ENCODE data around the gene NDUFV1.
"Not testable (repeated sequence)": the region's sequence is repeated elsewhere in the genome, so short reads cannot be mapped to it uniquely, and the experiment has no call there.

The NDUFV1 gene

DNA sequence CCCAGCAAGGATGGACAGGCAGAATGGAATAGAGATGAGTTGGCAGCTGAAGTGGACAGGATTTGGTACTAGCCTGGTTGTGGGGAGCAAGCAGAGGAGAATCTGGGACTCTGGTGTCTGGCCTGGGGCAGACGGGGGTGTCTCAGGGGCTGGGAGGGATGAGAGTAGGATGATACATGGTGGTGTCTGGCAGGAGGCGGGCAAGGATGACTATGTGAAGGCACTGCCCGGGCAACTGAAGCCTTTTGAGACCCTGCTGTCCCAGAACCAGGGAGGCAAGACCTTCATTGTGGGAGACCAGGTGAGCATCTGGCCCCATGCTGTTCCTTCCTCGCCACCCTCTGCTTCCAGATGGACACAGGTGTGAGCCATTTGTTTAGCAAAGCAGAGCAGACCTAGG is 20.8 kb upstream of the NDUFV1 start:
- Histone ChIP-seq H2AFZ (ENCODE audit: low read length) (no peak overlapping the region), H3K9me3 (replicated peaks; ENCODE audit: insufficient read depth, low read length) (no peaks in the 10 kb centered on the region), H3K4me1 (ENCODE audit: low read length) (peaks cover 43% of the 10 kb centered on the region), H4K20me1 (ENCODE audit: insufficient read depth, low read length) (peaks cover 3% of the 10 kb centered on the region; the same call in 1 of the 2 replicates), H3K4me3 (ENCODE audit: low read length) (no peak overlapping the region), H3F3A (ENCODE audit: insufficient read depth, low read length) (peaks cover 44% of the 10 kb centered on the region), H3K27me3 (replicated peaks; ENCODE audit: insufficient read depth, low read length) (no peaks in the 10 kb centered on the region), H3K79me2 (ENCODE audit: low read length) (peaks cover 24% of the 10 kb centered on the region), H3K27ac (ENCODE audit: low read length) (peak overlapping the region; percentile 68; the same call in 1 of the 2 replicates), H3K9me2 (replicated peaks; ENCODE audit: insufficient read depth, low read length) (no peaks in the 10 kb centered on the region), H3K9ac (ENCODE audit: low read length) (no peak overlapping the region), H3K4me2 (ENCODE audit: low read depth, low read length) (0 out of 2 replicates have a peak overlapping the region, but pooled peaks have one; percentile 95), H3K36me3 (replicated peaks; ENCODE audit: insufficient read depth, low read length) (peaks cover 8% of the 10 kb centered on the region; the same call in 1 of the 2 replicates)
- TF ChIP-seq EZH2phosphoT487 (IDR thresholded peaks at IDR 0.05; ENCODE audit: low read length) (no peak), EZH2 (optimal IDR thresholded peaks at IDR 0.05; ENCODE audit: low read depth, low read length) (no peak)
- TF ChIP-seq, protein P1, sequence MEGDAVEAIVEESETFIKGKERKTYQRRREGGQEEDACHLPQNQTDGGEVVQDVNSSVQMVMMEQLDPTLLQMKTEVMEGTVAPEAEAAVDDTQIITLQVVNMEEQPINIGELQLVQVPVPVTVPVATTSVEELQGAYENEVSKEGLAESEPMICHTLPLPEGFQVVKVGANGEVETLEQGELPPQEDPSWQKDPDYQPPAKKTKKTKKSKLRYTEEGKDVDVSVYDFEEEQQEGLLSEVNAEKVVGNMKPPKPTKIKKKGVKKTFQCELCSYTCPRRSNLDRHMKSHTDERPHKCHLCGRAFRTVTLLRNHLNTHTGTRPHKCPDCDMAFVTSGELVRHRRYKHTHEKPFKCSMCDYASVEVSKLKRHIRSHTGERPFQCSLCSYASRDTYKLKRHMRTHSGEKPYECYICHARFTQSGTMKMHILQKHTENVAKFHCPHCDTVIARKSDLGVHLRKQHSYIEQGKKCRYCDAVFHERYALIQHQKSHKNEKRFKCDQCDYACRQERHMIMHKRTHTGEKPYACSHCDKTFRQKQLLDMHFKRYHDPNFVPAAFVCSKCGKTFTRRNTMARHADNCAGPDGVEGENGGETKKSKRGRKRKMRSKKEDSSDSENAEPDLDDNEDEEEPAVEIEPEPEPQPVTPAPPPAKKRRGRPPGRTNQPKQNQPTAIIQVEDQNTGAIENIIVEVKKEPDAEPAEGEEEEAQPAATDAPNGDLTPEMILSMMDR (IDR thresholded peaks at IDR 0.05; ENCODE audit: low read length): no peak
- DNase-seq: no peak

DNA sequence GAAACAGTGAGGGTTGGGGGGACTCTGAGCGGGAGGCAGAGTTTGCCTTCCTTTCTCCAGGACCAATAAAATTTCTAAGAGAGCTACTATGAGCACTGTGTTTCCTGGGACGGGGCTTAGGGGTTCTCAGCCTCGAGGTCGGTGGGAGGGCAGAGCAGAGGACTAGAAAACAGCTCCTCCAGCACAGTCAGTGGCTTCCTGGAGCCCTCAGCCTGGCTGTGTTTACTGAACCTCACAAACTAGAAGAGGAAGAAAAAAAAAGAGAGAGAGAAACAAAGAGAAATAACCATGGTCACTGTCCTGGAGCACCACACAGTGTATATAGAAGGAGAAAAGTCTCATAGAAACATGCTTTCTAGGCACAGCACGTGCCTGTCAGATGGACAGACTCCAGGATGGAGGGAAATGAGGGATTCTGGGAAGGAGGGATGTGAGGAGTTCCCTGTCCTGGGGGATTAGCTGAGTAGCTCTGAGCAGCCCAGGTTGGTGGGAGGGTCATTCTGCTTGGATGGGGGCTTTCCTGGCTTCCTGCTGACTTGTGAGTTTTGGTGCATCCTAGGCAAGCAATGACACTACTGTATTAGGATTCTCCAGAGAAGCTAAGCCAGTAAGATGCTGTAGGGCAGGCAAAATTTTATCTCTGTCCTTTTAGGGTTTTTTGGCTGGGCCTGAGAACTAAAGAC is 20.0 kb upstream of the NDUFV1 start:
- H3K27ac ChIP-seq (ENCODE audit: low read length): peak overlapping the region; percentile 68; the same call in 1 of the 2 replicates
- no peak for DNase-seq
- no peaks in the 10 kb centered on the region for H3K9me3 ChIP-seq (replicated peaks; ENCODE audit: insufficient read depth, low read length)
- no peak for TF ChIP-seq EZH2phosphoT487 (IDR thresholded peaks at IDR 0.05; ENCODE audit: low read length)
- TF ChIP-seq, protein P1 (IDR thresholded peaks at IDR 0.05; ENCODE audit: low read length): no peak
- no peak for TF ChIP-seq EZH2 (optimal IDR thresholded peaks at IDR 0.05; ENCODE audit: low read depth, low read length)
- H3K4me2 ChIP-seq (ENCODE audit: low read depth, low read length): peak overlapping the region; percentile 49; the same call in 1 of the 2 replicates
- no peaks in the 10 kb centered on the region for H3K9me2 ChIP-seq (replicated peaks; ENCODE audit: insufficient read depth, low read length)
- H3K79me2 ChIP-seq (ENCODE audit: low read length): peaks cover 24% of the 10 kb centered on the region
- peaks cover 44% of the 10 kb centered on the region for H3F3A ChIP-seq (ENCODE audit: insufficient read depth, low read length)
- no peak overlapping the region for H2AFZ ChIP-seq (ENCODE audit: low read length)
- peaks cover 3% of the 10 kb centered on the region; the same call in 1 of the 2 replicates for H4K20me1 ChIP-seq (ENCODE audit: insufficient read depth, low read length)
- H3K9ac ChIP-seq (ENCODE audit: low read length): no peak overlapping the region
- no peaks in the 10 kb centered on the region for H3K27me3 ChIP-seq (replicated peaks; ENCODE audit: insufficient read depth, low read length)
- peaks cover 8% of the 10 kb centered on the region; the same call in 1 of the 2 replicates for H3K36me3 ChIP-seq (replicated peaks; ENCODE audit: insufficient read depth, low read length)
- H3K4me3 ChIP-seq (ENCODE audit: low read length): no peak overlapping the region
- H3K4me1 ChIP-seq (ENCODE audit: low read length): peaks cover 43% of the 10 kb centered on the region

DNA sequence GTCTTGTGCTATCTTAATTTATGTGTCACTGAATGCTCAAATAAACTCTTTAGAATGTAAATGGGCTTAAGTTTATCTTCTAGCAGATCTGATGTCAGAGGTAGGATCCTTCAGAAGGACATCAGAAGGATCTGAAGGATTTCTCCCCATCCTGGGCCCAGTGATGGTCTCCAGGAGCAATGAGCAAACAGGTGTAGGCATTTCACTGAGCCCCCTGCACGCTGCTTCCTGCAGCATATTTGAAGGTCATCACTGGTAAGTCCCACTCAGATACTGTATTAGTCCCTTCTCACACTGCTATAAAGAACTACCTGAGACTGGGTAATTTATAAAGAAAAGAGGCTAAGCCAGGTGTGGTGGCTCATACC is 18.6 kb upstream of the NDUFV1 start:
- Histone ChIP-seq H2AFZ (ENCODE audit: low read length) (no peak overlapping the region), H3K27me3 (replicated peaks; ENCODE audit: insufficient read depth, low read length) (no peaks in the 10 kb centered on the region), H3F3A (ENCODE audit: insufficient read depth, low read length) (peaks cover 44% of the 10 kb centered on the region), H4K20me1 (ENCODE audit: insufficient read depth, low read length) (peaks cover 3% of the 10 kb centered on the region; the same call in 1 of the 2 replicates), H3K9me3 (replicated peaks; ENCODE audit: insufficient read depth, low read length) (no peaks in the 10 kb centered on the region), H3K9ac (ENCODE audit: low read length) (peak overlapping the region; percentile 2; the same call in 1 of the 2 replicates), H3K27ac (ENCODE audit: low read length) (peak overlapping the region; percentile 68), H3K9me2 (replicated peaks; ENCODE audit: insufficient read depth, low read length) (no peaks in the 10 kb centered on the region), H3K79me2 (ENCODE audit: low read length) (peaks cover 24% of the 10 kb centered on the region), H3K36me3 (replicated peaks; ENCODE audit: insufficient read depth, low read length) (peaks cover 8% of the 10 kb centered on the region; the same call in 1 of the 2 replicates), H3K4me1 (ENCODE audit: low read length) (peaks cover 37% of the 10 kb centered on the region), H3K4me3 (ENCODE audit: low read length) (no peak overlapping the region), H3K4me2 (ENCODE audit: low read depth, low read length) (peak overlapping the region; percentile 49; the same call in 1 of the 2 replicates)
- DNase-seq: no peak
- TF ChIP-seq EZH2phosphoT487 (IDR thresholded peaks at IDR 0.05; ENCODE audit: low read length): no peak
- TF ChIP-seq, protein P1 (IDR thresholded peaks at IDR 0.05; ENCODE audit: low read length): no peak
- no peak for TF ChIP-seq EZH2 (optimal IDR thresholded peaks at IDR 0.05; ENCODE audit: low read depth, low read length)

DNA sequence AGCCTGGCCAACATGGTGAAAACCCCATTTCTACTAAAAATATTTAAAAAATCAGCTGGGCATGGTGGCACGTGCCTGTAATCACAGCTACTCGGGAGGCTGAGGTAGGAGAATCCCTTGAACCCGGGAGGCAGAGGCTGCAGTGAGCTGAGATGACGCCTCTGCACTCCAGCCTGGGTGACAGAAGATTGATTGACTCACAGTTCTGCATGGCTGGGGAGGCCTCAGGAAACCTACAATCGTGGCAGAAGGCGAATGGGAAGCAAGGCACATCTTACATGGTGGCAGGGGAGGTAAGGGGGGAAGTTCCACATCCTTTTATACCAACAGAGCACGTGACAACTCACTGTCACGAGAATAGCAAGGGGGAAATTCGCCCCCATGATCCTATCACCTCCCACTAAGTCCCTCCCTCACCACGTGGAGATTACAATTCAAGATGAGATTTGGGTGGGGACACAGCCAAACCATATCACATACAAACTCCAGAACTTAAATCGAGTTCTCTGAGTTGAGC is 17.8 kb upstream of the NDUFV1 start:
- not testable (repeated sequence) for H3K9me3 ChIP-seq (replicated peaks; ENCODE audit: insufficient read depth, low read length); H3K4me3 ChIP-seq (ENCODE audit: low read length); H3K9me2 ChIP-seq (replicated peaks; ENCODE audit: insufficient read depth, low read length); H3K9ac ChIP-seq (ENCODE audit: low read length); H3K4me2 ChIP-seq (ENCODE audit: low read depth, low read length); H2AFZ ChIP-seq (ENCODE audit: low read length); H3K36me3 ChIP-seq (replicated peaks; ENCODE audit: insufficient read depth, low read length); H4K20me1 ChIP-seq (ENCODE audit: insufficient read depth, low read length); DNase-seq; H3K27me3 ChIP-seq (replicated peaks; ENCODE audit: insufficient read depth, low read length); H3K27ac ChIP-seq (ENCODE audit: low read length)
- H3K4me1 ChIP-seq (ENCODE audit: low read length): peaks cover 37% of the 10 kb centered on the region
- peaks cover 44% of the 10 kb centered on the region for H3F3A ChIP-seq (ENCODE audit: insufficient read depth, low read length)
- peaks cover 19% of the 10 kb centered on the region for H3K79me2 ChIP-seq (ENCODE audit: low read length)

Data from MM.1S (cell line).